ENCODE results near the gene RHOXF1.
"Not testable (repeated sequence)": the region's sequence is repeated elsewhere in the genome, so short reads cannot be mapped to it uniquely, and the experiment has no call there.

DNA sequence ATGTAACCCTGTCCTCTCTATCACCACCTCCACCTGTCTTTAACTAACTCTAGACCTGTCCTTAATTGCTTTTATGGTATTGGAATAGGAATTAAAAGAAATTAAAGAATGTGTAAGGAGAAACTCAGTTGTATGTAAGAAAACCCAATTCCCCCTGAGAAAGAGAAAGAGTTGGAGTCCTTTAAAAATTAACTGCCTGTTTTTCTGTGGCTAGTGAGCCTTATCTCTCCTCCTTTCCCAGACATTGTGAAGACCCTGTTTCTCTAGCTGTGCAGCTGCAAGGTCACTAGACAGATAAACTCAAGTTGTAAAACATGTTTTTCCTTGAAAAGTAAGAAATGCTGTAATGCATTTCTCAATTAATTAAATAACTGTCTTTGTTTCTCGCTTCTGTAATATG, 30.6 kb upstream of the RHOXF1 start:
- TF ChIP-seq, protein P1, sequence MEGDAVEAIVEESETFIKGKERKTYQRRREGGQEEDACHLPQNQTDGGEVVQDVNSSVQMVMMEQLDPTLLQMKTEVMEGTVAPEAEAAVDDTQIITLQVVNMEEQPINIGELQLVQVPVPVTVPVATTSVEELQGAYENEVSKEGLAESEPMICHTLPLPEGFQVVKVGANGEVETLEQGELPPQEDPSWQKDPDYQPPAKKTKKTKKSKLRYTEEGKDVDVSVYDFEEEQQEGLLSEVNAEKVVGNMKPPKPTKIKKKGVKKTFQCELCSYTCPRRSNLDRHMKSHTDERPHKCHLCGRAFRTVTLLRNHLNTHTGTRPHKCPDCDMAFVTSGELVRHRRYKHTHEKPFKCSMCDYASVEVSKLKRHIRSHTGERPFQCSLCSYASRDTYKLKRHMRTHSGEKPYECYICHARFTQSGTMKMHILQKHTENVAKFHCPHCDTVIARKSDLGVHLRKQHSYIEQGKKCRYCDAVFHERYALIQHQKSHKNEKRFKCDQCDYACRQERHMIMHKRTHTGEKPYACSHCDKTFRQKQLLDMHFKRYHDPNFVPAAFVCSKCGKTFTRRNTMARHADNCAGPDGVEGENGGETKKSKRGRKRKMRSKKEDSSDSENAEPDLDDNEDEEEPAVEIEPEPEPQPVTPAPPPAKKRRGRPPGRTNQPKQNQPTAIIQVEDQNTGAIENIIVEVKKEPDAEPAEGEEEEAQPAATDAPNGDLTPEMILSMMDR (IDR thresholded peaks at IDR 0.05) = not testable (repeated sequence)
- not testable (repeated sequence) for TF ChIP-seq POLR2A (IDR thresholded peaks at IDR 0.05)
